ENCODE measurements around the gene TDO2.

The TDO2 gene

DNA sequence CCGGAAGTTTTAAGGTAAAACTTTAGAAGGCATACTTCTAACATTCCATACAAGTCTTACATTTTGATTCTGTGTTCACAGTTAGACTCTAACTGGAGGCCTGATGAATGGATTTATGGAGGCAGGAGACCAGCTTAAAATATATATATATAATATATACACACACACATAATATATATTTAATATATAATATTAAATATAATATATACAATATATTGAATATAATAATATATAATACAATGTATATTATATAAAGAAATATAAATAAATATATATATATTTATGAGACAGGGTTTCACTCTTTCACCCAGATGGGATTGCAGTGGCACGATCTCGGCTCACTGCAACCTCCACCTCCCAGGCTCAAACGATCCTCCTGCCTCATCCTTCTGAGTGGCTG is 58.1 kb downstream of the TDO2 start:
- Histone ChIP-seq H2AK5ac (ENCODE audit: low read length, severe bottlenecking) (no peak overlapping the region), H3K27me3 (ENCODE audit: control insufficient read depth in 1 of 2, insufficient read depth in 1 of 2, low read length in 2 of 2) (no peaks in the 10 kb centered on the region), H3K27ac (ENCODE audit: low read length, poor library complexity, severe bottlenecking) (no peak overlapping the region), H2BK120ac (ENCODE audit: low read depth, low read length) (no peak overlapping the region), H4K8ac (ENCODE audit: low read length) (no peak overlapping the region), H3K79me1 (replicated peaks; ENCODE audit: low read length, poor library complexity, severe bottlenecking) (no peaks in the 10 kb centered on the region), H3K9me3 (ENCODE audit: control insufficient read depth, low read length) (peaks cover 4% of the 10 kb centered on the region), H3K4me2 (ENCODE audit: low read length, poor library complexity, severe bottlenecking) (no peak overlapping the region), H3K4me1 (ENCODE audit: control insufficient read depth, insufficient read depth, low read depth, low read length) (peaks cover 2% of the 10 kb centered on the region), H2BK12ac (ENCODE audit: low read length in 2 of 2) (no peak overlapping the region), H3K23ac (ENCODE audit: low read length in 2 of 2) (no peak overlapping the region), H2AFZ (ENCODE audit: low read depth, low read length) (no peak overlapping the region), H3K4me3 (ENCODE audit: insufficient read depth in 1 of 2, low read depth in 1 of 2, low read length in 2 of 2) (no peak overlapping the region), H2BK15ac (ENCODE audit: low read depth, poor library complexity, severe bottlenecking) (no peak overlapping the region), H2BK5ac (ENCODE audit: low read depth, low read length, poor library complexity, severe bottlenecking) (no peak overlapping the region), H4K91ac (ENCODE audit: low read length) (no peak overlapping the region), H3K18ac (ENCODE audit: low read depth in 1 of 2, low read length in 2 of 2) (no peak overlapping the region), H3K9ac (ENCODE audit: low read length) (no peak overlapping the region), H3K14ac (ENCODE audit: low read length in 2 of 2) (no peak overlapping the region), H3K36me3 (ENCODE audit: control insufficient read depth in 1 of 2, insufficient read depth in 2 of 2, low read depth in 1 of 2, low read length in 2 of 2) (no peaks in the 10 kb centered on the region), H3K4ac (ENCODE audit: low read depth in 1 of 2, low read length in 2 of 2) (no peak overlapping the region)
- WGBS = no CpG with 5 or more reads among the region's 4 CpGs
- DNase-seq = no peak

- H3K4me1 ChIP-seq (ENCODE audit: control insufficient read depth, insufficient read depth, low read depth, low read length) = peaks cover 2% of the 10 kb centered on the region
- no peak overlapping the region for H3K23ac ChIP-seq (ENCODE audit: low read length in 2 of 2)
- DNase-seq = no peak
- no peak overlapping the region for H2AK5ac ChIP-seq (ENCODE audit: low read length, severe bottlenecking)
- H3K4ac ChIP-seq (ENCODE audit: low read depth in 1 of 2, low read length in 2 of 2) = no peak overlapping the region
- no peaks in the 10 kb centered on the region for H3K27me3 ChIP-seq (ENCODE audit: control insufficient read depth in 1 of 2, insufficient read depth in 1 of 2, low read length in 2 of 2)
- no peak overlapping the region for H2BK120ac ChIP-seq (ENCODE audit: low read depth, low read length)
- no peak overlapping the region for H2BK5ac ChIP-seq (ENCODE audit: low read depth, low read length, poor library complexity, severe bottlenecking)
- no peak overlapping the region for H4K8ac ChIP-seq (ENCODE audit: low read length)
- H3K9me3 ChIP-seq (ENCODE audit: control insufficient read depth, low read length) = peaks cover 4% of the 10 kb centered on the region
- no peaks in the 10 kb centered on the region for H3K79me1 ChIP-seq (replicated peaks; ENCODE audit: low read length, poor library complexity, severe bottlenecking)
- no peak overlapping the region for H3K27ac ChIP-seq (ENCODE audit: low read length, poor library complexity, severe bottlenecking)
- no peak overlapping the region for H2BK12ac ChIP-seq (ENCODE audit: low read length in 2 of 2)
- no peak overlapping the region for H2BK15ac ChIP-seq (ENCODE audit: low read depth, poor library complexity, severe bottlenecking)
- H2AFZ ChIP-seq (ENCODE audit: low read depth, low read length) = no peak overlapping the region
- no peak overlapping the region for H3K14ac ChIP-seq (ENCODE audit: low read length in 2 of 2)
- no peaks in the 10 kb centered on the region for H3K36me3 ChIP-seq (ENCODE audit: control insufficient read depth in 1 of 2, insufficient read depth in 2 of 2, low read depth in 1 of 2, low read length in 2 of 2)
- 83% methylated on average over 1 of the region's 2 CpGs for WGBS
- H3K4me3 ChIP-seq (ENCODE audit: insufficient read depth in 1 of 2, low read depth in 1 of 2, low read length in 2 of 2) = no peak overlapping the region
- no peak overlapping the region for H4K91ac ChIP-seq (ENCODE audit: low read length)
- H3K9ac ChIP-seq (ENCODE audit: low read length) = no peak overlapping the region
- H3K18ac ChIP-seq (ENCODE audit: low read depth in 1 of 2, low read length in 2 of 2) = no peak overlapping the region
- H3K4me2 ChIP-seq (ENCODE audit: low read length, poor library complexity, severe bottlenecking) = no peak overlapping the region
These were observed 59.3 kb downstream of the TDO2 start for GRCh38 chr4:155962767-155963166.

DNA sequence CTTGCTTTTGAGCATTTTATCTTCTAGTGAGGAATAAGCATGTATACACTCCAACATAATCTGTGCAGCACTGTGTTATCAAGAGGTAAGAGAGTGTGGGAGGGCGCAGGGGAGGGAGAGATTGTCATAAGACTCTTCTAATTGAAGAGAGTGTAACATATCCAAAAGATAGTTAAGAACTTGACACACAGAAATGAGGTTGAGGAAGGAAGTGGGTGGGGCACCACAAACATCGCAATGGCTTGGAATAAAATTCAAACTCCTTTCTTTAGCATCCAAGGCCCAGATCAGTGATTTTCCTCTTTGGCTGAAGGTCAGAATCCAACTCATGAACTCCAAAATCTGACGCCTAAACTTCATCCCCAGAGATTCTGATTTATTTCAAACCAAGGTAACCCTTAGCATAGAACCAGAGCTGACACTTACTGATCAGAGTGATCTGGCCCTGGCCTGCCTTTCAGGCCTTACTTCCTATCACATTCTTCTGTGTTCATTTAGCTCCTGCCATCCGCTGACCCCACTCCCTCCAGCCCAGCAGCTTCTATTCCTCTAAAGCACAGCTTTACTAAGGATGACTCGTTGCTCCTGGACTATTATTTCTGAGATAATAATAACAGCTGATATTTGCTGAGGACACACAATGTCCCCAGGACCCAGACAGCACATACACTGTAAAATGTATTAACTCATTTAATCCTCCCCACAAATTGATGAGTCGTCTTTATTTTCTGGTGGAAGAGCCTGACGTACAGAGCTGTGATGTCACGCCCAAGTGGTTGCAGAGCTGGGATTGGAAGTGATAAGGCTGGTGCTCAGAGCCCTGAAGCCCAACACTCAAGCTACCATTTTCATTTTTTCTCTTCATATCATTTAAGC is 60.8 kb downstream of the TDO2 start:
- Histone ChIP-seq H3K4me1 (ENCODE audit: control insufficient read depth, insufficient read depth, low read depth, low read length) (peaks cover 2% of the 10 kb centered on the region), H3K9me3 (ENCODE audit: control insufficient read depth, low read length) (no peaks in the 10 kb centered on the region), H4K8ac (ENCODE audit: low read length) (no peak overlapping the region), H2AK5ac (ENCODE audit: low read length, severe bottlenecking) (no peak overlapping the region), H3K14ac (ENCODE audit: low read length in 2 of 2) (no peak overlapping the region), H3K4me3 (ENCODE audit: insufficient read depth in 1 of 2, low read depth in 1 of 2, low read length in 2 of 2) (no peak overlapping the region), H3K18ac (ENCODE audit: low read depth in 1 of 2, low read length in 2 of 2) (no peak overlapping the region), H2BK120ac (ENCODE audit: low read depth, low read length) (no peak overlapping the region), H3K27ac (ENCODE audit: low read length, poor library complexity, severe bottlenecking) (no peak overlapping the region), H3K4me2 (ENCODE audit: low read length, poor library complexity, severe bottlenecking) (no peak overlapping the region), H2BK15ac (ENCODE audit: low read depth, poor library complexity, severe bottlenecking) (no peak overlapping the region), H3K4ac (ENCODE audit: low read depth in 1 of 2, low read length in 2 of 2) (no peak overlapping the region), H4K91ac (ENCODE audit: low read length) (no peak overlapping the region), H3K36me3 (ENCODE audit: control insufficient read depth in 1 of 2, insufficient read depth in 2 of 2, low read depth in 1 of 2, low read length in 2 of 2) (no peaks in the 10 kb centered on the region), H3K23ac (ENCODE audit: low read length in 2 of 2) (no peak overlapping the region), H3K79me1 (replicated peaks; ENCODE audit: low read length, poor library complexity, severe bottlenecking) (no peaks in the 10 kb centered on the region), H3K27me3 (ENCODE audit: control insufficient read depth in 1 of 2, insufficient read depth in 1 of 2, low read length in 2 of 2) (no peaks in the 10 kb centered on the region), H3K9ac (ENCODE audit: low read length) (peak overlapping the region; percentile 63), H2BK12ac (ENCODE audit: low read length in 2 of 2) (no peak overlapping the region), H2BK5ac (ENCODE audit: low read depth, low read length, poor library complexity, severe bottlenecking) (no peak overlapping the region), H2AFZ (ENCODE audit: low read depth, low read length) (no peak overlapping the region)
- no peak for DNase-seq
- 88% methylated on average over 7 of the region's 8 CpGs for WGBS

- Histone ChIP-seq H2AK5ac (ENCODE audit: low read length, severe bottlenecking) (no peak overlapping the region), H2BK5ac (ENCODE audit: low read depth, low read length, poor library complexity, severe bottlenecking) (no peak overlapping the region), H3K18ac (ENCODE audit: low read depth in 1 of 2, low read length in 2 of 2) (no peak overlapping the region), H2BK12ac (ENCODE audit: low read length in 2 of 2) (no peak overlapping the region), H3K27me3 (ENCODE audit: control insufficient read depth in 1 of 2, insufficient read depth in 1 of 2, low read length in 2 of 2) (no peaks in the 10 kb centered on the region), H3K9me3 (ENCODE audit: control insufficient read depth, low read length) (no peaks in the 10 kb centered on the region), H4K91ac (ENCODE audit: low read length) (no peak overlapping the region), H2BK15ac (ENCODE audit: low read depth, poor library complexity, severe bottlenecking) (no peak overlapping the region), H4K8ac (ENCODE audit: low read length) (no peak overlapping the region), H3K4me2 (ENCODE audit: low read length, poor library complexity, severe bottlenecking) (no peak overlapping the region), H3K4ac (ENCODE audit: low read depth in 1 of 2, low read length in 2 of 2) (no peak overlapping the region), H3K4me1 (ENCODE audit: control insufficient read depth, insufficient read depth, low read depth, low read length) (peaks cover 2% of the 10 kb centered on the region), H3K23ac (ENCODE audit: low read length in 2 of 2) (no peak overlapping the region), H3K4me3 (ENCODE audit: insufficient read depth in 1 of 2, low read depth in 1 of 2, low read length in 2 of 2) (no peak overlapping the region), H3K14ac (ENCODE audit: low read length in 2 of 2) (no peak overlapping the region), H3K9ac (ENCODE audit: low read length) (no peak overlapping the region), H3K36me3 (ENCODE audit: control insufficient read depth in 1 of 2, insufficient read depth in 2 of 2, low read depth in 1 of 2, low read length in 2 of 2) (no peaks in the 10 kb centered on the region), H2BK120ac (ENCODE audit: low read depth, low read length) (no peak overlapping the region), H3K79me1 (replicated peaks; ENCODE audit: low read length, poor library complexity, severe bottlenecking) (no peaks in the 10 kb centered on the region), H2AFZ (ENCODE audit: low read depth, low read length) (no peak overlapping the region), H3K27ac (ENCODE audit: low read length, poor library complexity, severe bottlenecking) (peak overlapping the region; percentile 40)
- 100% methylated on average over 2 of the region's 2 CpGs for WGBS
- DNase-seq = no peak
These were observed 62.7 kb downstream of the TDO2 start for GRCh38 chr4:155966171-155966570.
